Measurements from ENCODE around the gene SYNE1. TPM values are rescaled to one million over a fixed set of nuclear protein-coding genes. Genes with fewer than 3 reads are reported as not detected.
A peak's percentile ranks its signal among the peaks of the same experiment; 100 is the strongest.

Gene SYNE1
- polyA plus RNA-seq, 1 donor, result 105 TPM

GRCh38 chr6:152318278-152318677 lies 318.9 kb downstream of the SYNE1 start:
- no peak for DNase-seq

GRCh38 chr6:152316024-152316423 lies 321.1 kb downstream of the SYNE1 start:
- no peak for DNase-seq

- no peak for DNase-seq
Measured at GRCh38 chr6:152314483-152314832, 322.7 kb downstream of the SYNE1 start.

- no peak for DNase-seq
Measured at GRCh38 chr6:152313542-152314482, 323.4 kb downstream of the SYNE1 start.

- DNase-seq, result no peak
Measured at GRCh38 chr6:152312434-152312833, 324.7 kb downstream of the SYNE1 start.

GRCh38 chr6:152310371-152310954 lies 326.7 kb downstream of the SYNE1 start:
- no peak for DNase-seq

GRCh38 chr6:152309648-152310047 lies 327.5 kb downstream of the SYNE1 start:
- DNase-seq, result no peak

GRCh38 chr6:152309006-152309405 lies 328.2 kb downstream of the SYNE1 start:
- no peak for DNase-seq

- no peak for DNase-seq
Measured at GRCh38 chr6:152308306-152308705, 328.9 kb downstream of the SYNE1 start.

GRCh38 chr6:152305672-152306071 lies 331.5 kb downstream of the SYNE1 start:
- DNase-seq, result no peak

- peak; percentile 87 for DNase-seq
Measured at GRCh38 chr6:152301765-152302568, 335.2 kb downstream of the SYNE1 start.

- DNase-seq, result no peak
Measured at GRCh38 chr6:152301021-152301764, 336.0 kb downstream of the SYNE1 start.

- no peak for DNase-seq
Measured at GRCh38 chr6:152300517-152300916, 336.6 kb downstream of the SYNE1 start.

GRCh38 chr6:152298848-152299735 lies 338.1 kb downstream of the SYNE1 start:
- no peak for DNase-seq

GRCh38 chr6:152298055-152298647 lies 339.0 kb downstream of the SYNE1 start:
- no peak for DNase-seq

GRCh38 chr6:152296648-152297376 lies 340.4 kb downstream of the SYNE1 start:
- no peak for DNase-seq

GRCh38 chr6:152295920-152296319 lies 341.2 kb downstream of the SYNE1 start:
- no peak for DNase-seq

GRCh38 chr6:152295346-152295745 lies 341.8 kb downstream of the SYNE1 start:
- no peak for DNase-seq

- no peak for DNase-seq
Measured at GRCh38 chr6:152293404-152293803, 343.8 kb downstream of the SYNE1 start.

GRCh38 chr6:152292555-152292954 lies 344.6 kb downstream of the SYNE1 start:
- no peak for DNase-seq

Data from left kidney (tissue), 2 donors.